ENCODE results near the gene MLLT10. TPM values are rescaled to one million over a fixed set of nuclear protein-coding genes. Genes with fewer than 3 reads are reported as not detected.

MLLT10 gene
- total RNA-seq, 2 experiments from 2014 or later, result 38.4 to 40.1 TPM

DNA sequence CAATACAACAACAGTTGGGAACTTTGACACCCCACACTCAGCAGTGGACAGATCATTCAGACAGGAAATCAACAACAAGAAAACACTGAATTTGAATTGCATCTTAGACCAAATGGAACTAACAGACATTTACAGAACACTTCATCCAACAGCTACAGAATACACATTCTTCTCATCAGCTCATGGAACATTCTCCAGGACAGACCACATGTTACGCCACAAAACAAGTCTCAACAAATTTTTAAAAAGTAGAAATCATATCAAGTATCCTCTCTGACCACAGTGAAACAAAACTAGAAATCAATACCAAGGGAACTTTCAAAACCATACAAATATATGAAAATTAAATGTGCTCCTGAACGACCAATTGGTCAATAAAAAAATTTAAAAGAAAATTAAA, 257.2 kb downstream of the MLLT10 start:
- ChIA-PET CTCF (no interaction called here), POLR2A (no interaction called here)

Other genes starting within 250 kb of the MLLT10 start
- under 1 TPM; 0.08 to 0.25 TPM for gene SKIDA1, start 8.6 kb upstream of the MLLT10 start, total RNA-seq

Measured in activated CD8-positive, alpha-beta memory T cell treated with anti-CD3 and anti-CD28 coated beads for 36 hours (primary cell).